OCI-M2 (cell line): ENCODE data around the gene IL1R2.

ENCODE experiments used
- DNase-seq: peaks from one replicate; lab custom pipeline; 2025; ENCODE audit not compliant: unreplicated experiment; lab: John Stamatoyannopoulos, UW

The IL1R2 gene, protein sequence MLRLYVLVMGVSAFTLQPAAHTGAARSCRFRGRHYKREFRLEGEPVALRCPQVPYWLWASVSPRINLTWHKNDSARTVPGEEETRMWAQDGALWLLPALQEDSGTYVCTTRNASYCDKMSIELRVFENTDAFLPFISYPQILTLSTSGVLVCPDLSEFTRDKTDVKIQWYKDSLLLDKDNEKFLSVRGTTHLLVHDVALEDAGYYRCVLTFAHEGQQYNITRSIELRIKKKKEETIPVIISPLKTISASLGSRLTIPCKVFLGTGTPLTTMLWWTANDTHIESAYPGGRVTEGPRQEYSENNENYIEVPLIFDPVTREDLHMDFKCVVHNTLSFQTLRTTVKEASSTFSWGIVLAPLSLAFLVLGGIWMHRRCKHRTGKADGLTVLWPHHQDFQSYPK

DNA sequence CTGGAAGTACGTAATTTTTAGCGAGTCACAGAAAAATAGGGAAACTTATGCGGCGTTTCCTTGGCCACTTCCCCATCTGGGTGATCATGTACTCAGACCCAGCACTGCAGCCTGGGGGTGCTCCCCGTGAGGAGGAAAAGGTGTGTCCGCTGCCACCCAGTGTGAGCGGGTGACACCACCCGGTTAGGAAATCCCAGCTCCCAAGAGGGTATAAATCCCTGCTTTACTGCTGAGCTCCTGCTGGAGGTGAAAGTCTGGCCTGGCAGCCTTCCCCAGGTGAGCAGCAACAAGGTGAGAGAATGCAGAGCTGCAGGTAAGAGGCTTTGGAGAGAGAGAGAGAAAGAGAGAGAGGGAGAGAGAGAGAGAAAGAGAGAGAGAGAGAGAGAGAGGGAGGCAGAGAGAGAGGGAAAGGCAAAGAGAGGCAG, at the start of gene IL1R2:
Gene IL1R2, plus strand, starts transcription at position 240 of the 425 bp plus-strand sequence. CDS start 16,616 bp downstream, outside the sequence.
- DNase-seq = no peak

DNA sequence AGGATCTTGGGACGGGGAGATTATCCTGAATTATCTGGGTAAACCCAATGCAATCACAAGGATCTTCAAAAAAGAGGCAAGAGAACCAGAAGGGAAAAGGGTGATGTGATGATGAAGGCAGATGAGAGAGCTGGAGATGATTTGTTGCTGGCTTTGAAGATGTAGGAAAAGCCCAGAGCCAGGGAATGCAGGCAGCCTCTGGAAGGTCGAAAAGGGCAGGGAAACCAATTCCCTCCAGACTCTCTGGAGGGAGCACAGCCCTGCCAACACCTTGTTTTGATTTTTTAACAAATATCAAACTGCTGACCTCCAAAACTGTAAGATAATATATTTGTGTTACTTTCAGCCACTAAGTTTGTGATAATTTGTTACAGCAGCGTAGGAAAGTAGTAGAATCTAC, 48.9 kb upstream of the IL1R2 start:
- no peak for DNase-seq

DNA sequence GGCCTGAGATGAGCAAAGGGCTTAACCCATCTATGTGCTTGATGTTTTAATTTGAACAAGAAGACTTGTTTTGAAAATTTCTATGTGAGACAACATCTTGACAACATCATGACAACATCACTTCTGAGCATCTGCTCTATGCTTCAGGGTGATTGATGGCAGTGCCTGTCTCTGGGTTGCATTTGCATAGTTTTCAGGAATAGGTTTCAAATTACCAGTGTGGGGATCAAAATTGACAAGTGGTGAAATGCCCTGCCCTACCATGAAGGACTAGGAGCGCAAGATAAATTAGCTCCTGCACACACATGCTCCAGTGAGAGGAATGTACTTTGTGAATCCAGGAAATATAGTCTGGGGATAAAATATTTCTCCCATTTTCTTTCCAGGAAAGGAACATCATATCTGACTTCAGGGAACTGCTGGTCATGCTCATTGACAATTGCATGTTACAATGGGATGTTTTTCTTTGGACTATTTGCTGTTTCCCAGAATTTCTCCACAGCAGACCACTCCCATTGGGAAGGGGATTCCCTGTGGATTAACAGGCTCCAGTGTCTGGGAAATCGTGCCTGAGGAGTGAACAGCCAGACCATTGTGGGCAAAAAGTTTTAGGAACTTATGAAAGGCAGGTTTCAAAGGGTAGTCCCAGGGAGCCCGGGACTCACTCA, 45.3 kb upstream of the IL1R2 start:
- DNase-seq = no peak

DNA sequence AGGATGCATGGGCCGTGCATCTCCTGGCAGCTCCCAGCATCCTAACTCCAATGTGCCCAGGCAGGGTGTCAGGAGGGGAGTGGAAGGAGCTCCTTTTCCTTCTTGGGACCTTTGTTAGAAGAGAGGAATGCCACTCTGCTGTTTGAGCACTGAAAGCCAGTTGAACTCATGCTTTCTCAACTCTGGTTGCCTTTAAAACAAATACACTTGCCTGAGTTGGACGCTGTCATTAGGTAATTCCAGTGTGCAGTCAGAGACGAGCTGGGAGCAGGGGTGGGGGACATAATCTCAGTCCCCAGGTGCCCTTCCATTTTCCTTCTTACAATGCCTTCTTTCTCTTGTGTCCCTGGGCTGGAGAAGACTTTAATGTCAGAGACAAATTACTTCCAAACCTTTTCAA, 44.4 kb upstream of the IL1R2 start:
- no peak for DNase-seq

DNA sequence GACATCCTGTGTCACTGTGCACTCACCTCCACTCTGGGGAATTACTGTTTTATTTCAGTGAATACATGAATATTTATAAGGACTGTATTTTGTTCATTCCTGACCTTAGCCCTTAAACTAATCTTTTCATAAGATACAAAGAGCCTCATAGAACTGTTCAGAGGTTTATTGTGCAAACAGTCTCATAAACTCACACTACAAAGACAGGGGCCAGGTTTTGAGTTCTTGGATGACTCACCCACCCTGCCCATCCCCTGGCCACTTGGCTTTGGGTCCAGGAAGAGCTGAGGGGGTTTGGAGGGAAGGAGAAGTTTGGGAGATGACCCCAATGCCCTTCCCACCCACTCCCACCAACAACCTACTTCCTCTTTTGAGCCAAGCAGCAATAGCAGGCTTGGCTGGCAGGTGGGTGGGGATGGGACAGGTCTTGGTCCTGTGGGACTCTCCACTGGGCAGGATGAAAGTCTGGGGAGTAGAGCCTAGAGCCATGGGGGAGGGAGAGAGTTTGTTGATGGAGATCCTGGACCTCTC, 43.1 kb upstream of the IL1R2 start:
- DNase-seq = no peak

DNA sequence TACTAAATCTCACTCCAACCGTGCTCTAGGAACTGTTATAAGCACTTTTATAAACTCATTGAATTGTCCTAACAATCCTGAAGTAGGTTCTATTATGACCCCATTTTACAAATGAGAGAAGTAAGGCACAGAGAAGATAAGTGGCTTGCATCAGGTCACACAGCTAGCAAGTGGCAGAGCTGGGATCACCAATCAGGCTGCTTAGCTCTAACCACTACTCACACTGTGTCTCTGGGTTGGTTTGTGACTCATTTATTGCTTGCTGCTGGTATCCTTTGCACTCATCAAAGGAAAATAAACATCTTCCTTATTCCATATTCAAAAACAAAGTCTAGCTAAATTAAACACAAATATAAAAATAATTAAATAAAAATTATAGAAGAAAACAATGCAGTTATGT, 42.5 kb upstream of the IL1R2 start:
- no peak for DNase-seq

DNA sequence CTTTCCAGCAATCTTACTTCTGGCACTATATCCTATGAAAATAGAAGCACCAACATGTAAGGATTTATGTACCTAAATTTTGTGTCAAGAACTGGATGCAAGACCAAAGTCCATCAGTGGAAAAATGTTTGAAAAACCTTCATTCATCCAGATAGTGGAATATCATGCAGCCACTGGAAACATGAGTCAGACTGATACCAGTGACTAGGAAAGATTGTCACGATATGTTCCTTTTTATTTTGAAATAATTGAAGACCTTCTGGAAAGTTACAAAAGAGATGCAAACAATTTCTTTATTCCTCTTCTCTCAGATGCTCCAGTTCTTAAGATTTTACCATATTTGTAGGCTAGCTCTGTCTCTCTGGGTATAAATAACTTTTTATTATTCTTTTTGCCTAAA, 40.5 kb upstream of the IL1R2 start:
- no peak for DNase-seq

DNA sequence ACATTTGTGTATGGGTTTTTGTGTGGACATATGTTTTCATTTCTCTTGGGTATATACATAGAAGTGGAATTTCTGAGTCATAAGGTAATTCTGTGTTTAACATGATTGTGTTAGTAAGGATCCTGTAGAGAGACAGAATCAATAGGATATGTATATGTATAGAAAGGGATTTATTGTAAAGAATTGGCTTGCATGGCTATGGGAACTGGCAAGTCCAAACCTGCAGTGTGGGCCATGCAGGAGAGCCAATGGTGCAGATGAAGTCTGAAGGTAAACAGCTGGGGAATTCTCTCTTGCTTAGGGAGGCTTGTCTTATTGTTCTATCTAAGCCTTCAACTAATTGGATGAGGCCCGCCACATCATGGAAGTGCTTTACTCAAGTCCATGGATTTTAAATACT, 39.2 kb upstream of the IL1R2 start:
- no peak for DNase-seq

DNA sequence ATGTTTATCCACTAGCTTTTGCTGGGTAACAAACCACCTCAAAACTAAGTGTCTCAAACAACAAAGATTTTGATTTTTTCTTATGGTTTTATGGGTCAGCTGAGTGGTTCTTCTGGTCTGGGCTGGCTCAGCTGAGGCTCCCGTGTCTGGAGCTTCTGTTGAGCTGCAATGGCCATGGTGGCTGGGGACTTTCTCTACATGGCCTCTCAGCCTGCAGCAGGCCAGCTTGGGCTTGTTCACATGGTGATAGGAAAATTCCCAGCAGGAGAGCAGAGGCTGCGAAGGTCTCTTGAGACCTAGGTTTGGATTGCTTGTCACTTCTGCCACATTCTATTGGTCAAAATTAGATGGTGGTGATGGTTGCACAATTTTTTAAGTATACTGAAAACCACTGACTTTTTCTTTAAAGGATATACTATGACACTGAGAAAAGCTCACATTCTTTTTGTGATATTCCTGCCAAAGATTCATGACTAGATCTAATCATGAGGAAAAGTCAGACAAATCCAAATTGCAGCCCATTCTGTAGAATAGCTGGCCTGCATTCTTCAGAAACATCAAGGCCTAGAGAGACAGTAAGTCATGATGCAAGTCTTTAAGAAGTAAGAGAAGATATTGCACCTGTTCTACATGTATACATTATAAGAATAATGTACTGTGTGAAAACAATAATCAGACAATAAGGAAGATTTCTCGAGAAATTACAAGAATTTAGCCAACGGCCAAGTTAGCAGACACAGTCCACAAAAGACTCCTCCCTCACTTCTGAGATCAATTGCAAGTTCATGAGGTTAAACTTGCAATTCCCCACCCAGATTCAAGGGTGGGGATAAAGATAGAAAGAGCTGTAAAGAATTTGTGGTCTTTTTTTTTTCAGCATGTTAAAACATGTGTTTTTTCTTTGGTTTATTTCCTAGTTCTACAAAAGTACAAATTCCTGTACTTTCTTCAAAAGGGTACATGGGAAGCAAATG, 35.0 kb upstream of the IL1R2 start:
- DNase-seq = no peak

DNA sequence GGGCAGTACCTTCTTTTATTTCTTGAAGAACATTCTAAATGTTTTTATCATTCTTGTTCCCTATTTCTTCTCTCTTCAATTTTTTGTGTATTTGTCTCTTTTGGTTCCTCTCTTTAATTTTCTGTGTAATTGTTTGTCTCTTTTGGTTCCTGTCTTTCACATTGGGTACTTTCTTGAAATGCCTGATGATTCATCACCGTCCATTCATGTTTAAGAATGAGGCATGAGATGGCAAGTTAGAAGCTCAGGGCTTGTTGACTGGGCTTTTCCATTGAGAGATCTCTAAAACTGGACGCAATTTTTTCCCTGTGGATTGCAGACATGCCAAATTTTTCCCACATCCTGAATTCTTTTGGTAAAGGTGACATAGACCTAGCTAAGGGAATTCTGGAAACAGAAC, 33.7 kb upstream of the IL1R2 start:
- no peak for DNase-seq

DNA sequence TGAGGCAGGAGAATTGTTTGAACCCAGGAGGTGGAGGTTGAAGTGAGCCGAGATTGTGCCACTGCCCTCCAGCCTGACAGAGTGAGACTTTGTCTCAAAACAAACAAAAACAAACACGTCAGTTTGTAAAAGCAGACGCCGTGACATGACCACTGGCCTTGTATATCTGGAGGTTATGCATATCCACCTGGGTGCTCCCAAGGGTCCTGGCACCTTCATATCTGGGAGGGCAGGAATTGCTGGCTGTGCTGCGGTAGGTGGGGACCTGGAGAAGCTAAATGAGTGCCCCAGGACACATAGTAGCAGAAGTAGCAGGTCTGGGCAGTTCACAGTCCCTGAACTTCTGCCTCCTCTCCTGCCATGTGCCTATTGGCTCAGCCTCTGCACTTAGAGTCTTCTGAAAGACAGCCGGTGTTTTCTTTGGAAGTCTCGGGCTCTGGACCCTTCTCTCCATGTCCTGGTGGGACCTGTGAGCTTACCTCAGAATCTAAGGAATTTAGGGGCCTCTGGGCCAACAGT, 30.9 kb upstream of the IL1R2 start:
- DNase-seq = no peak

DNA sequence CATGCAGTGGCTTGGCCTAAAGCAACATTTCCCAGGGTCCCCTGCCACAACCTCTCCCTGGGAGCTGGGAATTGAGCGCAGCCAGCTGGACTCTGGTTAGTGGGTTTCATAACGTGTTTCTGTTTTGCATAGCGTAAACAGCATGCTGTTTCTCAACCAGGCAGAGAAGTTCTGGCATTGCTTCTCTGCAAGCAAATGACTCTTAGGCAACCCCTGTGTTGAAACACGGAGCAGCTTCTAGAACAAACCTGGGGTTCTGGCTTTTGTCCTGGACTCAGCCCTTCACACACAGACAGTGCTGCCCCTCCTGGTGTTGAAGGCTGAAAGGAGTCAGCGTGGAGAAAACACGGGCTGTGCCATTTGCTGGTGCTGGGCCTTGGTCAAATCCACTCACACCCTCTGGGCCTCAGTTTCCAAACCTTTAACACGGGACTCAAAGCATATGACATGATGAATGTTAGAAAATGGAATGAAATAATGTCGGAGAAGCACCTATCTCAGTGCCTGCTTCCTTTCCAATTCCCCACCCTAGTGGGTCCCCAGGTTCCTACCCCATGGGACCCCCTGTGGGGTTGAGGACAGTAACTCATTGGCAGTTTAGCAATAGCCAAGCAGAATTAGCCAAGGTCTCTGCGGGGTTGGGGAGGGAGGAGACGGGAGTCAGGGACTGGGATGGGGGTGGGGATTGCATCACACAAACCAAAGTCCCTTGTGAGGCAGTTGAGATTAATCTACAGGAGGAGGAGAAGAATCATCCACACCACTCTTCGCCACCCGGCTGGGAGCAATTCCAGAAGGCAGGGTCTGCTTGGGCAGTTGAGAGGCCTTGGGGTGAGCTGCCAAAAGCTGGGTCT, 30.2 kb upstream of the IL1R2 start:
- DNase-seq = no peak

DNA sequence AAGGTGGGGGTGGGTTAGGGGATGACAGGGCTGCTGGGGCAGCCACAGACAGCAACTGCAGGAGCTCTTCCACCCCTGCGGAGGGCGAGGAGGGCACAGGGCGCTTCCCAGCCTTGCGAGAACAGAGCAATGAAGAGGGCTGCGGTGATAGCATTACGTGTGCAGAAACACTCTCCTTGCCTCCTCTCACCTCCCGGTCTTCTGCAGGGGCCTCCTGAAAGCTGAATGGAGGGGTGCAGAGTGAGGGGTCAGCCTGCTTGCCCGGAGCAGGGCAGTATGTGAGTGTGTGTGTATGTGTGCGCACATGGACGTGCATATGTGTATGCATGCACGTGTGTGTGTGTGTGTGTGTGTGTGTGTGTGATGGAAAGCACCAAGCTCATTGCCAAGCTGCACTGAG, 29.5 kb upstream of the IL1R2 start:
- no peak for DNase-seq

DNA sequence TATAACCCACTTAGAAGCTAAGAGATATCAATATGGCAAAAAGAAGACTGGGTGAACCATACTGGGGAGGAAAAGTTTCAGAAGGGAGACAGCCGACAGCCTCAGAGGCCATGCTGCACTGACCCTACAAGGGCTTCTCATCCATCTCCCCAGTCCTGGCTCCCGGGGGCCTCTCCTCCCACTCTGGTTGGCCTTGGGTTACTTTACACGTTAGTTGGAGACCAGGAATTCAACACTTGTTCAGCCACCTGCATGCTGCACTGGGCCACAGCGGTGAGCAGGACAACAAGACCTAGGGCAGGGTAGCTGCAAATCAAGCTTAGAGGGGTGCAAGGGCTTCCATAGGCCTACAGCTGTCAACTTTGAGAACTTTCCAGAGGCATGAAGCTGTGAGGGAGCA, 28.6 kb upstream of the IL1R2 start:
- no peak for DNase-seq

DNA sequence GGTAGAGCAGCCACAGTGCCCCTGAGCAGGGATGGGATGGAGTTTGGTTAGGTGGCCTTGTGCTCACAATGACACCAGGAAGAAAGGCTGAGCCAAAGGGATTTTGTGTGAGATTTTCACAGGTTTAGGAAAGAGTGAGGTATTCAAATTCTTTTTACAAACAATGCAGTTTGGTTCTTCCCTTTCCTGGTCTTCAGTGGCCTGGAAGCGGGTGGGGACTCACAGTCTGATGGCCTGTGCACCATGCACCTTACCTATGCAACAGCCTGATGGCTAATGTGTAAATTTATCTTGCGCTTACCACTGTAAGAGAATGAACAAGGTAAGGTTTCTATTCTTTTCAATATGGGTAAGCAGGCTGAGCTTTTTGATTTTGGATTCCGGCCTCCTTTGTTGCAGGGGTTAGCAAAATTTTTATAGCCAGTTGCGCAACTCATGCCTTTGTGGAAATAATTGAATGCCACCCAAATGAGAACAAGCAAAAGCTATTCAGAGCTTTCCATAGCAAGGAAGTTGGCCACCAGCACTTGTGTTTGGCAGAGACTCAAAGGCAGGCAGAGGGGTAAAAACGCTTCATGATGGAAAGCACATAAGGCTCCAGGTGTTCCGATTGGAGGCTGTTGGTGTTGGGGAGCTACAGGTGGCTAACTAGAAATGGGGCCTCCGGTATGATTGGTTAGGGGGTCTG, 23.8 kb upstream of the IL1R2 start:
- DNase-seq = no peak

DNA sequence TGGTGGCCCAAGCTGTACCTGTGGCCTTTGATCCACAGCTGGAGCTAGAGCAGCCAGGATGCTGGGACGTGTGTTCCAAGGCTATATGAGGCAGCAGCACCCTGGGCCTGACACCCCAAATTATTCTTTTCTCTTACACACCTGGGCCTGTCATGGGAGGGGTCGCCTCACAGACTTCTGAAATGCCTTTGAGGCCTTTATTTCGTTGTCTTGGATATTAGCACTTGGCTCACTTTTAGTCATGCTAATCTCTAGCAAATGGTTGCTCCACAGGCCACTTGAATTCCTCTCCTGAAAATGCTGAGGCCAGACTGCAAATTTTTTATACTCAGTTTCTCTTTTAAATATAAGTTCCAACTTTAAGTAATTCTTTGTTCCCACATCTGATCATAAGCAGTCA, 22.0 kb upstream of the IL1R2 start:
- DNase-seq = no peak

DNA sequence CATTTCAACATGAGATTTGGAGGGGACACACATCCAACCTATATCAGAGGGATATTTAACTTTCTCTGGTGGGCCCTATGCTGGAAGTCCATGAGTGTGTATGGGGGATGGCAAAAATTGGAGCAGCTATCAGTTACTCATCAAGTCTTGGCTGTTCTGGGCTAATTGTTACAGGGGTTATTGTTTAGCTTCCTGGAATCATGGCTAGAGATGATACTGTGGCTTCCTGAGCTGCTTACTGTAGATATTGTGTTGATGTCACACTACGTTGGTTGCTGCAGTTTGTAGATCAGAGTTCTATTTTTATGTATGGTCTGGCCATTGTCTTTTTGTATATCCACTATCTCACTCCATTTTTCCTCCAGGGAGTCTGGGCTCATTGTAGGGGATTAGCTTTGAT, 20.9 kb upstream of the IL1R2 start:
- DNase-seq = no peak

DNA sequence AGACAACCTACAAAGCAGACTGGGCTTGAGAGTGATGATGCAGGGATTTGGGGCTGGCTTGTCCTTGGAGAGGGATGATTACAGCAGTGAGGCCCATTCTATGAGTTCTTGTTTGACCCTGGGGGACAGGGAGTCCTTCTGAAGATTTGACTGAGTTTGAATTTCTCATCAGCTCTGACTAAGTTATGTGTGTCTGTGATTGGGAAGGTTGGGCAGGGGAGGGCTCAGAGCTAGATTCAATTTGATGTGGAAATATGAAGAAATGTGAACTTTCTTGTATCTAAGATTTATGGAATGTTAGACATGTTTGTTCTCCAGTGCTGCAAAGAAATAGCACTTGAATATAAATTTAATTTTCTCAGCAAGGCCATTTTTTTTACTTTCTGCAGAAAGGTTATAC, 19.9 kb upstream of the IL1R2 start:
- no peak for DNase-seq

DNA sequence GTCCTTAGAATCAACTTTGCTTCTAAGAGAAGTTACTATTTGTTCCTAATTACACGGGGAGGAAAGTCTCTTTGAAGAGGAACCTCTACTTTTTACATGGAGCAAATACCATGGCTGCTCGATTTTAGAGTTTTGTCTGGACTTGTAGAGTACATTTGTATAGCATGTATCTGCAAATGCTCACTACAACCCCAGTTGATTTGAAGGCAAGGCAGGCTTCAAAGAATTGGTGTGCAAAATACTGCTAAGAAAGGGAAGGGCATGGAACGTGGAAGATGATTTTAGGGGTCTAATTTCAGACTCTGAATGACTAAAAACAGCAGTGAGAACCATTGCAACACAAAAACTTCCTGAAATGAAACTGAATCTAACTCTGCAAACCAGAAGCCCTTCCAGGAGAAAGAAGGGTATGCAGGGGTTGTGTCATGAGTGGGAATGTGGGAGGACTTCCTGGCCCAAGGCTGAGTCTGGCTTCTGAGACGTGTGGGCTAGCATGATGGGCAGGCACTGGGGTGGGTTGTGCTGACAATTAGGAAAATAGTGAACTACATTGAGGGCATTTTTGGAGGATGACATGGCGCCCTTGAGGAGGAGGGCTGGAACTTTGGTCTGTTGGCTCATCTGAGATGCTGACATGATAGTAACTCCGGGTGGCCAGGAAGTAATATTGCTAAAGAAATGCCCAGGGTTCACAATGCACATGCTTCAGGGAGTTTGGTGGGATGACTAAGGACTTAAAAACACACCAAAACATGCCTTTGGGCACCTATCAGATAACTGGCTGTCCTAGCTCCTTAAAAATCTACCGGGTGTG, 18.9 kb upstream of the IL1R2 start:
- no peak for DNase-seq
